ENCODE data around the gene AKAIN1. TPM values are rescaled to one million over a fixed set of nuclear protein-coding genes. Genes with fewer than 3 reads are reported as not detected.

Gene AKAIN1
- total RNA-seq, 1 donor from 2014 or later, result not detected

- CTCF ChIA-PET, result no interaction called here
- DNase-seq (no peak), ATAC-seq (ENCODE audit: low read depth) (no peak)
- POLR2A ChIA-PET, result no interaction called here
- intact Hi-C loops (cut with micrococcal nuclease), result no loop called here
- Mint-ChIP-seq H3K4me3 (no peak overlapping the region), H3K4me1 (no peaks in the 10 kb centered on the region), H3K27me3 (peaks cover 13% of the 10 kb centered on the region), H3K9me3 (peaks cover 12% of the 10 kb centered on the region), H3K36me3 (ENCODE audit: low read depth) (no peaks in the 10 kb centered on the region), H3K27ac (no peak overlapping the region)
- TF ChIP-seq, protein P1, sequence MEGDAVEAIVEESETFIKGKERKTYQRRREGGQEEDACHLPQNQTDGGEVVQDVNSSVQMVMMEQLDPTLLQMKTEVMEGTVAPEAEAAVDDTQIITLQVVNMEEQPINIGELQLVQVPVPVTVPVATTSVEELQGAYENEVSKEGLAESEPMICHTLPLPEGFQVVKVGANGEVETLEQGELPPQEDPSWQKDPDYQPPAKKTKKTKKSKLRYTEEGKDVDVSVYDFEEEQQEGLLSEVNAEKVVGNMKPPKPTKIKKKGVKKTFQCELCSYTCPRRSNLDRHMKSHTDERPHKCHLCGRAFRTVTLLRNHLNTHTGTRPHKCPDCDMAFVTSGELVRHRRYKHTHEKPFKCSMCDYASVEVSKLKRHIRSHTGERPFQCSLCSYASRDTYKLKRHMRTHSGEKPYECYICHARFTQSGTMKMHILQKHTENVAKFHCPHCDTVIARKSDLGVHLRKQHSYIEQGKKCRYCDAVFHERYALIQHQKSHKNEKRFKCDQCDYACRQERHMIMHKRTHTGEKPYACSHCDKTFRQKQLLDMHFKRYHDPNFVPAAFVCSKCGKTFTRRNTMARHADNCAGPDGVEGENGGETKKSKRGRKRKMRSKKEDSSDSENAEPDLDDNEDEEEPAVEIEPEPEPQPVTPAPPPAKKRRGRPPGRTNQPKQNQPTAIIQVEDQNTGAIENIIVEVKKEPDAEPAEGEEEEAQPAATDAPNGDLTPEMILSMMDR (IDR thresholded peaks at IDR 0.05), result no peak
Measured at GRCh38 chr18:5122272-5122671, 74.8 kb downstream of the AKAIN1 start.

- H3K27ac Mint-ChIP-seq, result no peak overlapping the region
- DNase-seq, result no peak
- H3K9me3 Mint-ChIP-seq, result peaks cover 5% of the 10 kb centered on the region
- H3K4me1 Mint-ChIP-seq, result no peaks in the 10 kb centered on the region
- TF ChIP-seq, protein P1 (IDR thresholded peaks at IDR 0.05), result no peak
- no peaks in the 10 kb centered on the region for H3K36me3 Mint-ChIP-seq (ENCODE audit: low read depth)
- no peak for ATAC-seq (ENCODE audit: low read depth)
- intact Hi-C loops (cut with micrococcal nuclease), result no loop called here
- CTCF ChIA-PET, result no interaction called here
- POLR2A ChIA-PET, result no interaction called here
- peaks cover 7% of the 10 kb centered on the region for H3K27me3 Mint-ChIP-seq
- H3K4me3 Mint-ChIP-seq, result no peak overlapping the region
Measured at GRCh38 chr18:5110266-5110665, 86.8 kb downstream of the AKAIN1 start.

DNA sequence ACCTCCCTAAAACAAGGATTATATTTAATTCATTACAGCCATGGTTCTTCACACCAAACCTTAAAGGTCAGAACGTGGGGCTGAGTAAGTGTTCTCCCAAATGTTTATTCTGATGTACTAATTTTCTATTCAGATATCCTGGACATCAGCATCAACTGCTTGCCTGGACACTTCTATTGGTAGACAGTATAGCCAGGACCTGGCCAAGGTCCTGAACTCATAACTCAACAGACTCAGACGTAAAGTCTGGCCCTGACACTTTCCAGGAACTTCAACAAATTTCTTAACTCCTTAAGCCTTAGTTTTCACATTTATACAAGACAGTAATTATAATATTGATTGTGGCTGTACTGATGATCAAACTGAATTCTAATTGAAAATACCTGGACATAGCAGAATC, 89.1 kb downstream of the AKAIN1 start:
- Mint-ChIP-seq H3K27ac (no peak overlapping the region), H3K9me3 (no peaks in the 10 kb centered on the region), H3K4me3 (no peak overlapping the region), H3K4me1 (no peaks in the 10 kb centered on the region), H3K27me3 (peaks cover 12% of the 10 kb centered on the region), H3K36me3 (ENCODE audit: low read depth) (no peaks in the 10 kb centered on the region)
- CTCF ChIA-PET, result no interaction called here
- POLR2A ChIA-PET, result no interaction called here
- intact Hi-C loops (cut with micrococcal nuclease), result no loop called here
- no peak for ATAC-seq (ENCODE audit: low read depth)
- TF ChIP-seq, protein P1 (IDR thresholded peaks at IDR 0.05), result no peak
- DNase-seq, result no peak

DNA sequence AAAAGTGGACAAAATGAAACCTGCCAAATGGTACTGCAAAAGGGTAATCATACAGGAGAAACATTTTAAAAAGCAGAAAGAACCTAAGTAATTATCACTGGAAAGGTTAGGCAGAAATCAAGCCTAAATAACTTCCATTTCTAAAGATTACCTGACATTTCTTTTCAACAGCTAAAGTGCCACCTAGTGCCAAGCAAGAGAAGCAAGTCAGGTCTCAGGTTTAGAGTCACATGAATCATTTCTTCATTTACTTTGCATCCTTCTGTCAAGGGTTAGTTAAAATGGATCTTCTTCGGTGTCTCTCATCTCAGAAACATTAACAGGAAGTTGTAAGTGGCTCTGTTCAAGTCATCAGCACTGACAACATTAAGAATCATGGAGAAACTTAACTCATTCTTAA, 90.3 kb downstream of the AKAIN1 start:
- no peaks in the 10 kb centered on the region for H3K9me3 Mint-ChIP-seq
- DNase-seq (no peak), ATAC-seq (ENCODE audit: low read depth) (no peak)
- no peaks in the 10 kb centered on the region for H3K36me3 Mint-ChIP-seq (ENCODE audit: low read depth)
- intact Hi-C loops (cut with micrococcal nuclease), result no loop called here
- no peak overlapping the region for H3K4me3 Mint-ChIP-seq
- H3K4me1 Mint-ChIP-seq, result no peaks in the 10 kb centered on the region
- ChIA-PET POLR2A (no interaction called here), CTCF (no interaction called here)
- TF ChIP-seq, protein P1 (IDR thresholded peaks at IDR 0.05), result no peak
- peaks cover 12% of the 10 kb centered on the region for H3K27me3 Mint-ChIP-seq
- no peak overlapping the region for H3K27ac Mint-ChIP-seq

GRCh38 chr18:5104246-5104645, 92.8 kb downstream of the AKAIN1 start:
- peaks cover 10% of the 10 kb centered on the region for H3K27me3 Mint-ChIP-seq
- CTCF ChIA-PET, result no interaction called here

More at GRCh38 chr18:5104246-5104645, 92.8 kb downstream of the AKAIN1 start:
- no peaks in the 10 kb centered on the region for H3K4me1 Mint-ChIP-seq
- H3K9me3 Mint-ChIP-seq, result no peaks in the 10 kb centered on the region
- POLR2A ChIA-PET, result no interaction called here
- ATAC-seq (ENCODE audit: low read depth), result no peak
- TF ChIP-seq, protein P1 (IDR thresholded peaks at IDR 0.05), result no peak
- intact Hi-C loops (cut with micrococcal nuclease), result no loop called here
- H3K36me3 Mint-ChIP-seq (ENCODE audit: low read depth), result no peaks in the 10 kb centered on the region
- H3K27ac Mint-ChIP-seq, result no peak overlapping the region
- DNase-seq, result no peak
- no peak overlapping the region for H3K4me3 Mint-ChIP-seq

Measured in activated B cell treated with CpG ODN at 0.5 μM for 24 hours (primary cell).